NCI-H345 (cell line): ENCODE measurements around the gene MSRB1.

Experiments
- DNase-seq: peaks from one replicate; lab custom pipeline; 2025; lab: John Stamatoyannopoulos, UW

Gene MSRB1, protein sequence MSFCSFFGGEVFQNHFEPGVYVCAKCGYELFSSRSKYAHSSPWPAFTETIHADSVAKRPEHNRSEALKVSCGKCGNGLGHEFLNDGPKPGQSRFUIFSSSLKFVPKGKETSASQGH

DNA sequence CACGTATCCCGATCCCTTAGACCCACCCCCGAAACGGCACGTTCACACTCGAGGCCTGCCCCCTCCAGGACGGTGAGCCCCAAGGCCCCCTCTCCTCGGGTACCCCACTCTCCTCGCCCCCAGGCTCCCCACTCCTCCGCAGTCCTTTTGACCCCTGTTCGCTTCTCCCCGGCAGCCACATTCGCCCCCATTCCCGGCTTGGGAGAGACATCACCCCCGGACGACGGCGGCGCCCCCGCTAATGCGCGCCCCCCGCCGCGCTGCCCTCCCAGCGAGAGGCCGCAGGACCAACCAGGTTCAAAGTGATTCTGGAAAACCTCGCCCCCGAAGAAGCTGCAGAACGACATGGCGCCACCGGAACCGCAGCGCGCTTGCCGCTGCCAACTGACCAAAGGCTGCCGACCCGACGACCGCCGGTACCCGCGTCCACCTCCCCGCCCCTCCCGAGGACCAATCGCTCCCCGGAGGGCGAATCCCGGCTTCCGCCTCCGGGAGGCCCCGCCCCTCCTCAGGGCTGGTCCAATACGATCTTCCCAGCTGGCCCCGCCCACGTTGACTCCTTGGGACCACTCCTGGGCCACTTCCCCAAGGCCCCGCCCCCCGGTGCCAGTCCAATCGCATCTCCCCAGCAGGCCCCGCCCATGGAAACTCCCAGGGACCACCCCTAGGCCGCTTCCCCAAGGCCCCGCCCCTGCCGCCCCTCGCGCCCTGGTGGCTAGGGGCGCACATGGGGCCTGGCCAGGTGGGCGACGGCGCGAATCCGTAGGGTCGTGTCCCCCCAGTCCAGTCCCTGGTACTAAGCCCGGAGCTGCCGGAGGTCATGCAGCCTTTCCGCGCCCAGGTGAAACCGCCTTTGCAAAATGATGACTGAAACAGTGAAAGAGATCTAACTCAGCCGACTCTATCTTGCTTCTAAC is at the start of gene MSRB1:
TSS of gene MSRB1 (minus strand) at position 390 of the 917 bp plus-strand sequence. CDS start at position 347, 43 bp downstream.
- DNase-seq: peak; percentile 99

DNA sequence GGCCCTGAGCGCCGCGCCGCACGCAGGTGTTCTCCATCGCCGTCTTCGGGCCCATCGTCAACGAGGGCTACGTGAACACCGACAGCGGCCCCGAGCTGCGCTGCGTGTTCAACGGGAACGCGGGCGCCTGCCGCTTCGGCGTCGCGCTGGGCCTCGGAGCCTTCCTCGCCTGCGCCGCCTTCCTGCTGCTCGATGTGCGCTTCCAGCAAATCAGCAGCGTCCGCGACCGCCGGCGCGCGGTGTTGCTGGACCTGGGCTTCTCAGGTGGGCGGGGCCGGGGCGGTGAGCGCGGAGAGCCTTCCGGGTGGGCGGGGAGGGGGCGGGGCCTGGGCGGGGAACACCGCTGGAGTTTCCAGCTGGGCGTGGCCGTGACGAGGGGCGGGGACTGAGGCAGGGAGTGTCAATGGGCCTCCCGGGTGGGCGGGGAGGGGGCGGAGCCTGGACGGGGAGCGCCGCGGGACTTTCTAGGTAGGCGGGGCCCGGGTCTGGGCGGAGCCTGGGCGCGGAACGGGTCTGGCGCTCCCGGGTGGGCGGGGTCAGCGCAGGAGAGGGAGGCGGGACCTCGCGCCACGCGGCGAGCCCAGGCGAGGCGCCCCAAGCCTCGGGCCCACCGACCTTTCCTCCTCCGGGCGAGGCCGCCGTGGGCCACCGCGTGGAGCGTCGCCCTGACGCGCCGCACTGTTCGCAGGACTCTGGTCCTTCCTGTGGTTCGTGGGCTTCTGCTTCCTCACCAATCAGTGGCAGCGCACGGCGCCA is 49.1 kb upstream of the MSRB1 start:
- DNase-seq: no peak

DNA sequence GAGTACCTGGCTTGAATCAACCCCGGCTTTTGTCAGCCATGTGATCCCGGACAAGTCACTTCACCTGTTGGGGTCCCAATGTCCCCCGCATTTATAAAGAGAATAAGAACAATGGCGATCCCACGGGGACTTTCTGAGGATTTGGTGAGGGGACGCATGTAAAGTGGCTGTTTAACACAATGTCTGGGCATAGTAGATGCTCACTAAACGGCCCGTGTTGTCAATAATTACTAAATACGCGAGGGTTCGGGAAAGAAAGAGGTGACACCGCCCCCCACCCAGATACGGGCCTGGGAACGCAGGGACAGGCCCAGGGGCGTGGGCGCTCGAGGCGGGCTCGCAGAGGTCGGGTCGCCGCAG is 48.6 kb upstream of the MSRB1 start:
- no peak for DNase-seq

DNA sequence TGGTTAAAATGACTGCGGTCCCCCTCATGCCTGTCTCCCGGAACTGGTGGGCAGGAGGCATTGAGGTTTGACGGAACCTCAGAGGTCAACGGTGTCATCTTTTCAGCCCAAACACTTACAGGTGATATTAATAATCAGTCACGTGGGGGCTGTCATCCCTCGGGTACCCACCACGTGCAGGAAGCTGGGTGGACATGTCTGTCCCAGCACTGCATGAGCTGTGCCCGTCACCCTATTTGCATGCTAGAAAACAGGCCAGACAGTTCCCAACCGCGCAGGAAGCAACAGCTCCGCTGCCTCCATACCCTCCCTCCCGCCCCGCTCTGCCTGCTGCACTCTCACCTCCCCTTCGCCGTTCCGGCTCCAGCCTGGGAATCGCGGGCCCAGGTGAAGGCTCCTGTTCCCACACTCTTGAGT is 48.1 kb upstream of the MSRB1 start:
- DNase-seq: no peak

DNA sequence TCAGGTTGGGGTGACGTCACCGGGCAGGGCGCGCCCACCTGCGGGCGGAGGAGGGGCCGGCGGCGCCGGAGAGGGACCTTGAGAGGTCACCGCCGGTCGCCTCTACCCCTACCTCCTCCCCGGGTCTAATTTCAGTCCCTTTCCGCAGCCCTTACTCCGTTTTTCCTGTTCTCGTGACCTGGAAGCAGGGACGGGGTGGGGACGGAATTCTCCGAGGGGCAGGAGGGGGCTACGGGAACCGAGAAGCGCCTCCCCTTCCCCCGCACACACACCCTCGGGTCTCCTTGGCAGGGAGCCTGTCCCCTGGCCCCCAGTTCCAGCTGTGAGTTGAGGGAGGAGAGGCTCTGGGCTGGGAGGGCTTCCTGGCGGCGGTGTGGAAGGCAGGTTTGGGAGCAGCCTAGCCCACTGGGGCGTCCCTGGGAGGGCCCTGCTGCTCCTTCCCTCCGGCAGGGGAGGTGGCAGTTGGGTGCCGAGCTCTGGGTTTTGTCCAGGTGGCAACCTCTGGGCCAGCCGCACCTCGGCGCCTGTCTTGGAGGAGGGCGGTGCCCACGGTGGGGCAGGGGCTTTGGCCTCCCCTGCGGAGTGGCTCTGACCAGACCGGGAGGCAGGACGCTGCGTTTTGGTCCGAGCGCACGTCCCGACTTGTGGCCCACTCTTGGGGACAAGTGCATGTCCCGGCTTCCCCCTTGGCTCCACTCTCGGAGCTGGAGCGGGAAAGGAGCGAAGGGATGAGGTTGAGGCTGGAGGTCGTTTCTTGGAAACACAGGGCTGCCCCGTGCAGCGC is 47.5 kb upstream of the MSRB1 start:
- peak; percentile 62 for DNase-seq

DNA sequence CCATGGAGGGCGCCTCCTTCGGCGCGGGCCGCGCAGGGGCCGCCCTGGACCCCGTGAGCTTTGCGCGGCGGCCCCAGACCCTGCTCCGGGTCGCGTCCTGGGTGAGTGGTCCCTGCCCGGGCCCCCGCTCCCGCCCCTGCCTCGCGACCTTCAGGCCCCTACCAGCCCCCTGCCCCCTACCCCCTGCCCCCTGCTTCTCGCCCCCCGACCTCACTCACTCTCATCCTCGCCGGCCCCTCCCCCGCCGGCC is 47.0 kb upstream of the MSRB1 start:
- DNase-seq: no peak

DNA sequence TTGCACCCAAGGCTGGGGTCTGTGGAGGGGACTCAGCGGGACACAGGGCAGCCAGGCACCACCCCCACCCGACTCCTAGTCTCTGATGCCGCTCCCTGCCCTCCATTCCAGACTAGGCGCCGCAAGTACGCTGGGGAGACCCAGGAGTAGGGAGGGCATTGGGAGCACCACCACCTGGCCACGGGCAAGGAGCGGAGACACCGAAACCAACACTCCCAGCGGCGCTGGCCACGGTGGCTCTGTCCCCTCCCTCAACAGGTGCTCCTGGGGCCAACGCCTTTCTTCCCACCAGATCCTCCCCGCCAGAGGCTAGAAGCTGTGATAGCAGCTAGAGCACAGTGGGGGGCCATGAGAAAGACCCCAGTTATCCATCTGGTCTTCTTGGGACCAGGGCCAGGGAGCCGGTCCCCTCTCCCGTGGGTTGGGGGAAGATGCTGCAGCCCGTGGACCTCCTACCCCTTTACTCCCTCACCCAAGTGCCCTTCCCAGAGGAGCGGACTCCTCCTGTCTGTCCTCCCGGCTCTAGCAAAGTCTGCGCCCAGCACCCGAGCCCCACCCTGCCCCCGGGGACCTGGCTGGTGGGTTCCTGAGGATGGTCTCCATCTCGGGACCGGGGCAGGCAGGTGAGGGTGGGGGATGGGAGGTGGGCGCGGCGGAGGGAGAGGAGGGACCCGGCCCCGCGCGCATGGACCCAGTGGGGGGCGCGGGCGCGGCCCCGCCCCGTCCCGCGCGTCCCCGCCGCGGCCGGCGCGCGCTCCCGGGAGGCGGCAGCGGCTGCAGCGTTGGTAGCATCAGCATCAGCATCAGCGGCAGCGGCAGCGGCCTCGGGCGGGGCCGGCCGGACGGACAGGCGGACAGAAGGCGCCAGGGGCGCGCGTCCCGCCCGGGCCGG is 46.5 kb upstream of the MSRB1 start, which contains the start of gene SYNGR3:
TSS of gene SYNGR3 (plus strand) at position 762 of the 892 bp plus-strand sequence. CDS start 133 bp downstream, outside the sequence.
- DNase-seq: peak; percentile 64

DNA sequence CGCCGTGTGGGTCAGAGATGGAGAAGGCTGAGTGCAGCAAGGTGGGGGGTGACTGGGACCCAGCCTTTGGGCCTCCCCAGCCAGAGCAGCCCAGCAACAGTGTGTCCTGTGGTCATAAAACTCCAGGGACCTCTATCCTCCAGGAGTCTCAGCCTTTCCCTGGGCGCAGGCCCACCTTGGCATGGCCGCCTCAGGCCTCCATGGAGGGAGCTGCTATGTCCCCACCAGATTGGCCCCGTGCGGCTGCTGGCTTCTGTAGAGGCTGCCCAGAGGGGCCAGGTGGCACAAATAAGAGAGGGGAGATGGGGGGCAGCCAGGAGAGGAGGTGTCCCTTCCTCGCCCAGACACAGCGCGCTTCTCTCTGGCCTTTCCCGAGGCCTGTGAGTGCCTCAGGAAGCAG is 44.2 kb upstream of the MSRB1 start:
- DNase-seq: no peak

DNA sequence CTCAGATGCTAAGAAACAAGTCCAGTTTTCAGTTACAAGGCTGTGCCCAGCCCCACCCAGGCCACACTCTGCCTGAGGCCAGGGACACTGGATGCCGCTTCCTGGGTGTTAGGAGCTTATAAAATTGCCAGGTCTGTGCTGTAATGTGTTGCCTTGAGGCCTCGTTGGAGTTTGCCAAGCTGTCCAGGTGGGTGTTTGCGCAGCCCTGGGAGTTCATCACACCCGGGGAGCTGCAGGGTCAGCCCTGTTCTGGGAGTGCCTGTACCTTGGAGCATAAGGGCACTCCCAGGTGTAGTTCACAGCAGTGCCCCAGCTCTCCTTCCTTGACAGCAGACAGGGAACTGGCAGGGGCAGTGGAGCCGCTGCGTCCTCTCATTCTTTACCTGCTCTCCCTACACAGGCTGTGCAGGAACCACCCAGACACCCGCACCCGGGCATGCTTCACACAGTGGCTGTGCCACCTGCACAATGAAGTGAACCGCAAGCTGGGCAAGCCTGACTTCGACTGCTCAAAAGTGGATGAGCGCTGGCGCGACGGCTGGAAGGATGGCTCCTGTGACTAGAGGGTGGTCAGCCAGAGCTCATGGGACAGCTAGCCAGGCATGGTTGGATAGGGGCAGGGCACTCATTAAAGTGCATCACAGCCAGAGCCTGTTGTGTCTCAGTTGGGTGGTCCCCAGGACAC is 42.6 kb upstream of the MSRB1 start:
- DNase-seq: no peak

DNA sequence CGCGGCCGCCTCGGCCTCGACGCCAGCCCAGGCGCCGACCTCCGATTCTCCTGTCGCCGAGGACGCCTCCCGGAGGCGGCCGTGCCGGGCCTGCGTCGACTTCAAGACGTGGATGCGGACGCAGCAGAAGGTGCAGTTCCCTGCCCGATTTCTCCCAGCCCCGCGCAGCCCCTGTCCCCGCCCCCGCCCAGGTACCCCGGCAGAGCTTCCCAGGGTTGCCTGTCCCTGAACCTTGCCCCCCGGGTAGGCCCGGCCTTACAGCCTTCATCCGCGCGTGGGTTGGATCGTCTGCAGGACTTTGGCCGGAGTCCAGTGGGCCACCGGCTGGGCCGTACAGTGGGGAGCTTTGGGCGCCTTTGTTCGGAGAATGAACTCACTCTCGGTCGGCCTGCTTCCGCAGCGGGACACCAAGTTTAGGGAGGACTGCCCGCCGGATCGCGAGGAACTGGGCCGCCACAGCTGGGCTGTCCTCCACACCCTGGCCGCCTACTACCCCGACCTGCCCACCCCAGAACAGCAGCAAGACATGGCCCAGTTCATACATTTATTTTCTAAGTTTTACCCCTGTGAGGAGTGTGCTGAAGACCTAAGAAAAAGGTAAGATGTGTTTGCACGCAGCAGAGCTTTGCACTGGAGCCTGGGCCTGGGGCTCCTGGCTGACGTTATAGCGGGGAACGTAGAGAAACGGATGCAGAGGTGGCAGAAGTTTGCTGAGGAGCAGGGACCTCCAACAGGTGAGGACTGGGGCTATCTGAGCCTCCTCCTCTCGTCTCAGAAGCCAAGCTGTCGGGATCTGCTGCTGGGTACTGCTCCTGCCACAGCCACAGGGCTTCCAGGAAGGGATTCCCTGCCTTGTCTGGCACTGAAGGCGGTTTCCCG is 41.6 kb upstream of the MSRB1 start:
- no peak for DNase-seq

DNA sequence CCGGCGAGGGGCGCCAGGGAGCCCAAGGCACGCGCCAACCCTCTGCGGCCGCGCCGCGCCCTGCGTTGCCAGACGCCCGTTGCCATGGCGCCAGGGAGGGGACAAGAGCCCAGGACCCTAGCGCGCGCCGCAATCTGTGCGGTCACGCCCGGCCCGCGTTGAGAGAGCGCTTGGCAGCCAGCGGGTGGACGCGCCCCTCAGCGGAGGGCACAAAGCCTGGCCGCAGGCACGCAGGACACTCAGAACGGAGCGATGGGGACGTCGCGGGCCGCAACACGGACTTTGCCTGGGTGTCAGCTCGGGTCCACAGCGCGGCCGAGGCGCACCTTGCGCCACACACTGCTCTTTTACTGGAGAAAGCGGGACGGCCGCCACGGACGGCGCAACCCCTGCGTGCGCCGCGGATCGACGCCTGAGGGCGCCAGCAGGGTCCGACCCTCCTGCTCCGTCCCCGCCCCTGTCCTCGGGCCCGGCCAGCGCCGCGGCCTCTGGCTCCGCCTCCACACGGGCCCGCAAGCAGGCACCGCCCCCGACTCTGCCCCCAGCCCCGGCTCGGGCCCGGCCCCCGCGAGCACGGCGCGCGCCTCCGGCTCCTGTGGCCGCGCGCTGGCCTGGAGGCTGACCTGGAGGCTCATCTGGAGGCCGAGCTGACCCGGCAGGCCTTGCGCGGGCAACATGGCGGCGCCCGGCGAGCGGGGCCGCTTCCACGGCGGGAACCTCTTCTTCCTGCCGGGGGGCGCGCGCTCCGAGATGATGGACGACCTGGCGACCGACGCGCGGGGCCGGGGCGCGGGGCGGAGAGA is 40.7 kb upstream of the MSRB1 start, which contains the start of gene GFER:
TSS of gene GFER (plus strand) at position 650 of the 803 bp plus-strand sequence. CDS start at position 676, 26 bp downstream.
- peak; percentile 88 for DNase-seq

DNA sequence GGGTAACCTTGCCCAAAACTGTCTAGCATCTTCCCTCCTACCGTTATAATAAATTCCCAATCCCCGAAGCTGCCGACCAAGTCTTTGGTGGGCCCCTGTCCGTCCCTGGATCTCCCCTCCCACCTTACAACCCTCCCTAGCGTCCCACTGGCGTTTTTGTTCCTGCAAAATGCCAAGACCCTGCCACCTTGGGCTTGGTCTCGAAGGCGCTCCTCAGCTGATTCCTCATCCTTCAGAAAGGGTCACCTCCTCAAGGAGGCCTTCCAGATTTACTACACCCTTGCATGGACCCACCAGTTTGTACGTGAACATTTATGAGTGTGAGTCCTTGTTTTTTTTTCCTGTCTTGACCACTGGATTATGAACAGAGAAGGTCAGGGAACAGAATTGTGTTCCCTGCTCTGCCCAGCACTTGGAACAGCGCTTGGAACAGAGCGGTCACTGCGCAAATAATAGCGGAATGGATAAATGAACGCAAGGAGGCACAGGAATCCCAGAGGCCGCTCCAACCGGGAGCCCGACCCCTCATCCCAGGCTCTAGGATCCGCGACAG is 40.1 kb upstream of the MSRB1 start:
- no peak for DNase-seq

DNA sequence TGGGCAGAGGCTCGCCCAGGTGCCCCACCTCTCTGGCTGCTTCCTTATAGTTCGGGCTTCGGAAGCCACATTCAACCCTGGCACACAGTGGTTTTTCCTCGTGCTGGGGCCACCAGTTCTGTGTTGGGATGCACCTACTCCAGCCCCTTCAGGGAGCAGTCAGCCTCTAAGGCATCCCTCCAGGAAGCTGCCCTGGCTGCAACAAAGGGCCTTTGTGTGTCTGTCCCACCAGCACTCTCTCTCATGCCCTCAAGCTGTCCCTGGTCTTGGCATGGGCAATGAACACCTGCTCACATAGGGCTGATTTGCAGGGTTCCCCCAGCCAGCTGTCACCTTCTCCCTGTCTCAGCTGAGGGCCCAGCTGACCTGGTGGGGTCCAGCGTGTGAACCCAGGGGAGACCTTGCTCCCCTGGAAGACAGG is 39.0 kb upstream of the MSRB1 start:
- peak; percentile 22 for DNase-seq

DNA sequence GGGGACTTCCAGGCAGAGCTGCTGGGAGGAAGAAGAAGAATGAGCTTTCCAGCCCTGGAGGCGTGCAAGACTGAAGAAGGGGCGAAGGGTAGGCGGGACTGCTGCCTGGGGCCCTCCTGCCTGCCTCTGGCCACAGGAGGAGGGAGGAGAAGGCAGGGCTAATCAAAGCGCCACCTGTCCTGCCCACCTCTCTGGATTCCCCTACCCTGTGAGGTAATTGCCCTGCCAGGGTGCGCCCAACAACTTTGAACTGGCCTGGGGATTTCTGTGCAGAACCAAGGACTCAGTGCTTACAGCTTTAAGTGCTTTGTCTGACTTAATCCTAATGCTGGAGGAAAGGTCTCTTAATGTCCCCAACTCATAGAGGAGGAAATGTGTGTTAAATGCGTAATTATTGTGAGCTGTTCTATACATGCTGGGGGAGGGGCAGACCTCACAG is 38.4 kb upstream of the MSRB1 start, which contains the start of gene NOXO1:
TSS of gene NOXO1 (minus strand) at position 72 of the 439 bp plus-strand sequence. CDS start 290 bp downstream, outside the sequence.
- DNase-seq: no peak

DNA sequence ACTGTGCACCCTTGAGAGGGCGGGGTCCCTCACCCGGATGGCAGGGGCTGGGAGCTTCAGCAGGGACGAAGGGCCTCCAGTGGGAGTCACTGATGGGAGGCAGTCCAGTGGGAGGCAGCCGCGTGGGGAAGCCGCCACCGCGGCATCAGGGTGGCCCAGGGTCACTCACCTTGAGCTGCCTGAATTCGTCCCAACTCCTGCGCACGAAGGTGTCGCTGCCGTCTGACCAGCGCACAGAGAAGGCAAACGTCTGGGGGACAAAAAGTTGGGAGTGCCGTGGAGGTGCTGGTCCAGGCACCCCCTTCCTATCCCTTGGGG is 37.7 kb upstream of the MSRB1 start:
- DNase-seq: no peak

DNA sequence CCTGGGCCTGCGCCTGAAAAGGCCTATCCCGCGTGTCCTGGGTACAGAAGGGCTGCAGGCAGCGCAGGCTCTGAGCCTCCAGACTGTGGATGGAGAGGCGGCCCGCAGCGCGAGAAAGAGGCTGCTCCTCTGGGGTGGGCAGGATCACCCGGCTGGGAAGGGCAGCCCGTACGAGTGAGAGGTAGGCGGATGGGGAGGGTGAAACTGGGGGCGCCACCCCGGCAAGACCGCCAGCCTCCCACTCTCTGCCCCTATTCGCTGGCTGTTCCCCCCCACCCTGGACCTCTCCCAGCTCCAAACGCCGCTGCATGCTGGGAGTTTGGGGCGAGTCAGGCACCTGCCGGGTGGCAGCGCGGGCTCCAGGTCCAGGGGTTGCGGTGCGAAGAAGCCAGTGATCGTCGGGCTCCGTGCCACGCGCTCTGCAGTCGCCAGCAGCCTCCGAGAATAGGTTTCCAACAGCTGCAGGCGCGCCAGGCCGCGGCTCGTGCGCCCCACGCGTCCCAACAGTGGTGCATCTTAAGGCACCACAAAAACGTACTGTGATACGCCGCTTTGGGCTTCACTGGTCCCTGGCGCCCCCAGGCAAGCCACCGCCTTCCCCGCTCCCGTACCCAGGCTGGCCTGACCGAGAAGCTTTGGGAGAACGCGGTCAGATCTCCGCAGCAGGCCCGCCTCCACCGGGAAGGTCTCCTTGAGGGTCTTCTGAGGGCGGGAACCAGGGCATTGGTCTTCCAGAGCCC is 37.2 kb upstream of the MSRB1 start:
- no peak for DNase-seq

DNA sequence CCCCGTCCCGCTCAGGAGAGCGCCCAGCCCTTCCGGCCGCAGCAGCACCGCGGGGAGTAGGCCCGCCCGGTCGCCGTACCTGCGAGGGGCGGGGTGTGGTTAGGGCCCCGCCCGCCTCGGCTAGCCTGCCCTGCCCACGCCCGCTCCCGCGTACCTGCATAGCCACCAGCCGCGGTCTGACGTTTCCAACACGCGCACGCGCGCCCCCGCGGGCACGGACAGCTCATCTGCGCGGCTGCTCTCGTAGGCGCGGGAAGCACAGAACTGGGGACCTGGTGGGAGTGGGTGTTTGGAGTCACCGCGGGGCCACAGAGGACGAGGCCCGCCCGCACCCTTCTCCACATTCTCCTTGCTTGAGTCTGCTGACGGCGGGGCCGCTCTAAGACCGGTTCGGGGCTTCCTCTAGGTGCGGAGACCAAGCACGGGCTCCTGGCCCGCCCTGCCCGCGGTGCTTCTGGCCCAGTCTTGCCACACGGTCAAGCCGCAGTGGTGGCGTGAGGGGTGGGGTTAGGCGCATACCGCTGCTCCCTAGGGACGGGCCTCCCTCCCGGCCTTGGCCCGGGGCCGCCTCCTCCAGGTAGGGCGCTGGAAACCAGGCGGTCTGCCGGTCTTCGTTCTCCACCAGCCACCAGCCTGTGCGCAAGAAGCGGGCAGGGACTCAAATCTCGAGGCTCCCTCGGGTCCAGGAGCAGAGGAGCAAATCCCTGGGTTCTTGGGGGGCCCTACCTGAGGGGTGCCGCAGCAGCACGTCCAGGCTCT is 36.5 kb upstream of the MSRB1 start:
- DNase-seq: no peak
